CD4-positive, alpha-beta T cell treated with Interleukin-2 at 100 ng/mL for 4 hours (primary cell): Measurements from ENCODE around the gene KLK13.
A peak's percentile ranks its signal among the peaks of the same experiment; 100 is the strongest.

Source experiments
- DNase-seq: peaks from one replicate; pipeline ENCODE4 v3.0.0-alpha.2; 2020; ENCODE audit warnings: low spot score

Gene KLK13

GRCh38 chr19:51019544-51019925, 45.4 kb downstream of the KLK13 start, which contains the start of gene KLK10:
TSS of gene KLK10 (minus strand) at chr19:51019709. CDS start at chr19:51019130, 579 bp downstream.
- DNase-seq = no peak

GRCh38 chr19:51018745-51019543, 45.9 kb downstream of the KLK13 start:
- no peak for DNase-seq

- peak; percentile 39 for DNase-seq
These were observed 47.9 kb downstream of the KLK13 start for GRCh38 chr19:51016798-51017683.

GRCh38 chr19:51015691-51016267, 49.1 kb downstream of the KLK13 start:
- no peak for DNase-seq

GRCh38 chr19:51014242-51014641, 50.6 kb downstream of the KLK13 start:
- no peak for DNase-seq

- no peak for DNase-seq
These were observed 52.2 kb downstream of the KLK13 start for GRCh38 chr19:51012661-51013190.

GRCh38 chr19:51010066-51010795, 54.7 kb downstream of the KLK13 start:
- no peak for DNase-seq

GRCh38 chr19:51009061-51009891, 55.6 kb downstream of the KLK13 start:
- DNase-seq = no peak

- no peak for DNase-seq
These were observed 57.4 kb downstream of the KLK13 start for GRCh38 chr19:51007488-51007887.

- DNase-seq = no peak
These were observed 58.5 kb downstream of the KLK13 start for GRCh38 chr19:51006406-51006805.
